T-helper 1 cell treated with Interleukin-12 subunit alpha and Interleukin-12 subunit beta and Interleukin-4 antibody, amounts not matched to agents 30 ng/mL and 1 ng/mL, for 36 hours (primary cell): ENCODE measurements around the gene ACSL6. TPM values are rescaled to one million over a fixed set of nuclear protein-coding genes. Genes with fewer than 3 reads are reported as not detected.

ENCODE experiments used
- intact Hi-C: fragments of 100-400 bp; cut with micrococcal nuclease; formaldehyde crosslinking; loops from one replicate; pipeline ENCODE4 v1.15.1; 2024
- total RNA-seq: library from RNA; stranded (reverse); gene quantifications from 2 replicates; pipeline ENCODE4 v1.2.3, GENCODE V29; 2022

ACSL6 gene
- total RNA-seq, 1 donor from 2014 or later: 26.6 TPM

- intact Hi-C loops: no loop called here
Measured at GRCh38 chr5:131947445-131947844, 64.0 kb downstream of the ACSL6 start.

- intact Hi-C loops: no loop called here
Measured at GRCh38 chr5:131945551-131946168, 65.8 kb downstream of the ACSL6 start, which contains the start of gene MEIKIN. TSS of gene MEIKIN (minus strand) at chr5:131945663. CDS start at chr5:131945505, 158 bp downstream.

- intact Hi-C loops: no loop called here
Measured at GRCh38 chr5:131944702-131945550, 66.5 kb downstream of the ACSL6 start.

GRCh38 chr5:131943916-131944315 lies 67.5 kb downstream of the ACSL6 start:
- intact Hi-C loops: no loop called here

- intact Hi-C loops: no loop called here
Measured at GRCh38 chr5:131942016-131942415, 69.4 kb downstream of the ACSL6 start.

- intact Hi-C loops: no loop called here
Measured at GRCh38 chr5:131939690-131940345, 71.6 kb downstream of the ACSL6 start.

GRCh38 chr5:131932235-131932634 lies 79.2 kb downstream of the ACSL6 start:
- intact Hi-C loops: no loop called here

GRCh38 chr5:131928957-131929356 lies 82.5 kb downstream of the ACSL6 start:
- intact Hi-C loops: no loop called here

GRCh38 chr5:131926168-131926567 lies 85.3 kb downstream of the ACSL6 start:
- intact Hi-C loops: no loop called here

GRCh38 chr5:131916481-131916880 lies 95.0 kb downstream of the ACSL6 start:
- intact Hi-C loops: no loop called here

GRCh38 chr5:131914472-131914871 lies 97.0 kb downstream of the ACSL6 start:
- intact Hi-C loops: no loop called here

- intact Hi-C loops: no loop called here
Measured at GRCh38 chr5:131913603-131914002, 97.9 kb downstream of the ACSL6 start.

- intact Hi-C loops: no loop called here
Measured at GRCh38 chr5:131906668-131907067, 104.8 kb downstream of the ACSL6 start.

- intact Hi-C loops: loop anchor here (5.0 kb wide), 1 partner anchor 50 kb away; no protein-coding TSS in a partner anchor
Measured at GRCh38 chr5:131902266-131902665, 109.2 kb downstream of the ACSL6 start.

Other genes with a start within 250 kb of the ACSL6 start
- gene FNIP1, start 214.6 kb downstream of the ACSL6 start, total RNA-seq: 29.7 and 30.1 TPM in 2 replicates
- gene MEIKIN, start 66.0 kb downstream of the ACSL6 start, total RNA-seq: not detected in 2 replicates
- 5.0 and 6.0 TPM in 2 replicates for gene IL3, start 49.0 kb upstream of the ACSL6 start, total RNA-seq
- gene CSF2, start 62.1 kb upstream of the ACSL6 start, total RNA-seq: 240 and 246 TPM in 2 replicates
- gene P4HA2, start 216.2 kb upstream of the ACSL6 start, total RNA-seq: 24.3 and 25.1 TPM in 2 replicates
- 0.17 and 0.74 TPM in 2 replicates for gene PDLIM4, start 246.0 kb upstream of the ACSL6 start, total RNA-seq